Trophoblast cell (in vitro differentiated cells and primary cell): Measurements from ENCODE around the gene WFDC10A. TPM values are rescaled to one million over a fixed set of nuclear protein-coding genes. Genes with fewer than 3 reads are reported as not detected.
"Not testable (repeated sequence)": the region's sequence is repeated elsewhere in the genome, so short reads cannot be mapped to it uniquely, and the experiment has no call there.

Experiments used
- DNase-seq, 2 donors: peaks; one replicate each; pipeline ENCODE4 v3.0.0-alpha.2; 2016
- H2AFZ ChIP-seq: 2 replicates; pipeline ENCODE4 v1.6.1; 2013; ENCODE audit warnings: low read length, moderate library complexity, mild to moderate bottlenecking; ENCODE audit not compliant: insufficient read depth, poor library complexity
- H2AK5ac ChIP-seq: 2 replicates; pipeline ENCODE4 v1.6.1; 2013; ENCODE audit warnings: mild to moderate bottlenecking, low read length
- H2BK120ac ChIP-seq: 2 replicates; pipeline ENCODE4 v1.6.1; 2013; ENCODE audit warnings: low read length, mild to moderate bottlenecking, moderate library complexity; ENCODE audit not compliant: insufficient read depth, poor library complexity
- H2BK12ac ChIP-seq: 2 replicates; pipeline ENCODE4 v1.6.1; 2013; ENCODE audit warnings: mild to moderate bottlenecking, low read length, moderate library complexity
- H2BK5ac ChIP-seq: 2 replicates; pipeline ENCODE4 v1.6.1; 2013; ENCODE audit warnings: low read length, low read depth, moderate library complexity, mild to moderate bottlenecking; ENCODE audit not compliant: poor library complexity
- H3K14ac ChIP-seq: 2 replicates; pipeline ENCODE4 v1.6.1; 2013; ENCODE audit warnings: mild to moderate bottlenecking, low read length
- H3K18ac ChIP-seq: 2 replicates; pipeline ENCODE4 v1.6.1; 2013; ENCODE audit warnings: mild to moderate bottlenecking, low read length
- H3K23ac ChIP-seq: 2 replicates; pipeline ENCODE4 v1.6.1; 2013; ENCODE audit warnings: low read length
- H3K27ac ChIP-seq: 2 replicates; pipeline ENCODE4 v1.5.1; 2013; ENCODE audit warnings: low read depth, mild to moderate bottlenecking, inconsistent platforms, low read length, moderate library complexity
- H3K27me3 ChIP-seq: 2 replicates; pipeline ENCODE4 v1.6.1; 2013; ENCODE audit warnings: inconsistent platforms, mild to moderate bottlenecking, low read length, moderate library complexity; ENCODE audit not compliant: insufficient read depth
- H3K36me3 ChIP-seq, 2 experiments: 1 replicate in 1 of 2; 2 replicates in 1 of 2; pipeline ENCODE4 v1.6.1; 2013; ENCODE audit warnings: low read length in 2 of 2, mild to moderate bottlenecking in 2 of 2, moderate library complexity in 1 of 2; ENCODE audit not compliant: insufficient read depth in 2 of 2, control insufficient read depth in 1 of 2
- H3K4ac ChIP-seq: 2 replicates; pipeline ENCODE4 v1.6.1; 2013; ENCODE audit warnings: low read depth, mild to moderate bottlenecking, low read length, moderate library complexity
- H3K4me1 ChIP-seq, 2 experiments: 1 replicate in 1 of 2; 2 replicates in 1 of 2; pipeline ENCODE4 v1.6.1; 2013; ENCODE audit warnings: low read length in 2 of 2, mild to moderate bottlenecking in 2 of 2, moderate library complexity in 1 of 2; ENCODE audit not compliant: insufficient read depth in 2 of 2, control insufficient read depth in 1 of 2
- H3K4me2 ChIP-seq: 2 replicates; pipeline ENCODE4 v1.6.1; 2013; ENCODE audit warnings: inconsistent platforms, mild to moderate bottlenecking, low read length, moderate library complexity
- H3K4me3 ChIP-seq: 2 replicates; pipeline ENCODE4 v1.5.1; 2013; ENCODE audit warnings: mild to moderate bottlenecking, low read depth, low read length, inconsistent platforms
- H3K79me1 ChIP-seq: one replicate; pipeline ENCODE4 v1.6.1; 2013; ENCODE audit warnings: low read length
- H3K79me2 ChIP-seq: 2 replicates; pipeline ENCODE4 v1.6.1; 2013; ENCODE audit warnings: low read length, mild to moderate bottlenecking; ENCODE audit not compliant: control insufficient read depth, insufficient read depth, poor library complexity
- H3K9ac ChIP-seq: 2 replicates; pipeline ENCODE4 v1.6.1; 2013; ENCODE audit warnings: mild to moderate bottlenecking, low read length
- H3K9me3 ChIP-seq: 2 replicates; pipeline ENCODE4 v1.6.1; 2013; ENCODE audit warnings: low read depth, mild to moderate bottlenecking, control low read depth, inconsistent platforms, low read length; ENCODE audit not compliant: insufficient read depth
- H4K12ac ChIP-seq: 2 replicates; pipeline ENCODE4 v1.6.1; 2013; ENCODE audit warnings: low read depth, mild to moderate bottlenecking, low read length, moderate library complexity
- H4K8ac ChIP-seq: 2 replicates; pipeline ENCODE4 v1.6.1; 2013; ENCODE audit warnings: low read depth, mild to moderate bottlenecking, low read length, moderate library complexity
- H4K91ac ChIP-seq: one replicate; pipeline ENCODE4 v1.6.1; 2013; ENCODE audit warnings: low read depth, mild to moderate bottlenecking, low read length, moderate library complexity
- WGBS: extraction: QIAGEN DNeasy Blood & Tissue Kit; methylation state at CpG from one replicate; pipeline ENCODE4 v1.1.7; 2013; ENCODE audit warnings: missing lambda C conversion rate; ENCODE audit not compliant: insufficient read length, insufficient coverage; ENCODE audit errors: extremely low coverage; 5-methylcytosine and 5-hydroxymethylcytosine counted together
- polyA plus RNA-seq: library from polyadenylated mRNA; stranded (reverse); fragments of 200-250 nt; gene quantifications from 2 replicates; pipeline ENCODE4 v1.2.3, GENCODE V29; 2013

Gene WFDC10A
- polyA plus RNA-seq, result not detected in 2 replicates

GRCh38 chr20:45629496-45630100 lies at the start of gene WFDC10A:
Gene WFDC10A, plus strand, starts transcription at chr20:45629739. Its CDS starts 75 bp downstream, at chr20:45629814.
- no peaks in the 10 kb centered on the region for H3K79me2 ChIP-seq
- no peaks in the 10 kb centered on the region for H3K4me1 ChIP-seq
- H3K79me1 ChIP-seq, result no peaks in the 10 kb centered on the region
- H3K18ac ChIP-seq, result no peak within 1 kb of the TSS
- no peak within 1 kb of the TSS for H4K91ac ChIP-seq
- H3K4me3 ChIP-seq, result no peak within 1 kb of the TSS
- H3K36me3 ChIP-seq, result no peaks in the 10 kb centered on the region
- no peak within 1 kb of the TSS for H2BK12ac ChIP-seq
- no peak within 1 kb of the TSS for H2AK5ac ChIP-seq
- no peak within 1 kb of the TSS for H4K12ac ChIP-seq
- no peak within 1 kb of the TSS for H2BK5ac ChIP-seq
- no peak within 1 kb of the TSS for H2BK120ac ChIP-seq
- no peak within 1 kb of the TSS for H3K4me2 ChIP-seq
- H3K27ac ChIP-seq, result no peak within 1 kb of the TSS
- H2AFZ ChIP-seq, result no peak within 1 kb of the TSS
- H3K27me3 ChIP-seq, result no peaks in the 10 kb centered on the region
- no peak within 1 kb of the TSS for H3K9ac ChIP-seq
- peak; percentile 42 to 64 for DNase-seq
- no peak within 1 kb of the TSS for H4K8ac ChIP-seq
- H3K4ac ChIP-seq, result no peak within 1 kb of the TSS
- WGBS, result no CpG with 5 or more reads among the region's 9 CpGs
- no peak within 1 kb of the TSS for H3K23ac ChIP-seq
- H3K14ac ChIP-seq, result no peak within 1 kb of the TSS
- peaks cover 2% of the 10 kb centered on the region for H3K9me3 ChIP-seq

DNA sequence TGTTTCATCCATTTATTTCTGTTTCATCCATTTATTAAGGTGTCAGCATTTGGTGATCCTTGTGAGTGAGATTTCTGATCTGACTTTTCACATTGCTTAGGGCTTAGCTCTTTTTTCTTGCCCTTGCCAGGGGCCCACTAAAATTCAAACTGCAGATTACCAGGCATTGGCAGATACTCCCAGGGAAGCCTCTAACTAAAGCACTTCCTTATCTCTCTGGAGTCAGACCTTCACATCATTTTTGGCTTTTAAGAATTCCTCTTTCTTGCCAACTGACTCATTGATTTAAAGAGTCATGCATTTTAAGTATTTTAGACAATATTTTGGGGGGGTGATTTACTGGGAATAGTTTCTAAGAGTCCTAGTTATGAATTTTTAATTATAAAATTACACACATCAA lies 47.8 kb upstream of the WFDC10A start:
- no peaks in the 10 kb centered on the region for H3K36me3 ChIP-seq
- H3K4me2 ChIP-seq, result no peak overlapping the region
- H2AK5ac ChIP-seq, result no peak overlapping the region
- no peak overlapping the region for H3K18ac ChIP-seq
- no peaks in the 10 kb centered on the region for H3K9me3 ChIP-seq
- no peaks in the 10 kb centered on the region for H3K4me1 ChIP-seq
- H3K27ac ChIP-seq, result no peak overlapping the region
- H4K12ac ChIP-seq, result no peak overlapping the region
- H2BK12ac ChIP-seq, result no peak overlapping the region
- no peak overlapping the region for H3K14ac ChIP-seq
- H2AFZ ChIP-seq, result no peak overlapping the region
- no peak overlapping the region for H3K4me3 ChIP-seq
- H3K79me2 ChIP-seq, result no peaks in the 10 kb centered on the region
- H3K79me1 ChIP-seq, result no peaks in the 10 kb centered on the region
- H4K8ac ChIP-seq, result no peak overlapping the region
- no peak overlapping the region for H3K4ac ChIP-seq
- H4K91ac ChIP-seq, result no peak overlapping the region
- H3K9ac ChIP-seq, result no peak overlapping the region
- H3K23ac ChIP-seq, result no peak overlapping the region
- H3K27me3 ChIP-seq, result no peaks in the 10 kb centered on the region
- DNase-seq, result no peak
- H2BK5ac ChIP-seq, result no peak overlapping the region
- no peak overlapping the region for H2BK120ac ChIP-seq

DNA sequence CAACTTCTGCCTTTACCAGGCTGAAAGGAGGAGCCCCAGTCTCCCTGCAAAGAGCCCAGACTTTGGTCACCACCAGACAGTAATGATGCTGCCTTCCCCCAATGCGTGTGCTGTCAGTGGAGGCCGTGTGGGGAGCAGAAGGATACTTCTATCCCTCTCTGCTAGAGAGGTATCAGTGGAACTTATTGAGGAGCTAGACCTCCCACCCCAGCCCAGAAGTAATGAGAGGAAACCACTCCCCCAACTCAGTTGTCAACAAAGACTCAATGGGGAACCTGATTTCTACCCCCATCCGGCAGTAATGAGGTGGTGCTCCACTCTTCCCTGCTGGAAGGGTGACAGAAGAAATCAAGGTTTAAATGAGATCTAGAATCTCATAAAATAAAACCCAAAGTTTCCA lies 46.0 kb upstream of the WFDC10A start:
- Histone ChIP-seq H2BK5ac (no peak overlapping the region), H4K12ac (no peak overlapping the region), H3K23ac (no peak overlapping the region), H4K91ac (no peak overlapping the region), H3K9me3 (no peaks in the 10 kb centered on the region), H3K9ac (no peak overlapping the region), H3K4me1 (no peaks in the 10 kb centered on the region), H3K27me3 (no peaks in the 10 kb centered on the region), H3K79me2 (no peaks in the 10 kb centered on the region), H3K27ac (no peak overlapping the region), H2AK5ac (no peak overlapping the region), H3K79me1 (no peaks in the 10 kb centered on the region), H3K14ac (no peak overlapping the region), H4K8ac (no peak overlapping the region), H3K4ac (no peak overlapping the region), H3K4me3 (no peak overlapping the region), H2BK12ac (no peak overlapping the region), H3K4me2 (no peak overlapping the region), H3K18ac (no peak overlapping the region), H2AFZ (no peak overlapping the region), H3K36me3 (no peaks in the 10 kb centered on the region), H2BK120ac (no peak overlapping the region)
- DNase-seq, result no peak
- no CpG with 5 or more reads among the region's 3 CpGs for WGBS

- WGBS, result no CpG with 5 or more reads among the region's 5 CpGs
- DNase-seq, H3K4me1 ChIP-seq, H4K91ac ChIP-seq, H3K4me2 ChIP-seq, H3K79me1 ChIP-seq, H3K23ac ChIP-seq, H2BK5ac ChIP-seq, H3K27ac ChIP-seq, H3K27me3 ChIP-seq, H3K36me3 ChIP-seq, H2BK120ac ChIP-seq, H2AFZ ChIP-seq, H3K4ac ChIP-seq, H3K4me3 ChIP-seq, H2AK5ac ChIP-seq, H4K8ac ChIP-seq, H3K9ac ChIP-seq, H2BK12ac ChIP-seq, H3K14ac ChIP-seq, H3K18ac ChIP-seq, H4K12ac ChIP-seq, H3K9me3 ChIP-seq, H3K79me2 ChIP-seq: not testable (repeated sequence)
These were observed 45.2 kb upstream of the WFDC10A start for GRCh38 chr20:45584294-45584693.
